Measurements from ENCODE around the gene FAM193A. TPM values are rescaled to one million over a fixed set of nuclear protein-coding genes. Genes with fewer than 3 reads are reported as not detected.

The FAM193A gene
- total and polyA plus RNA-seq, 2 experiments from 2014 or later: 12.0 to 22.9 TPM

GRCh38 chr4:2765832-2766526, 229.5 kb downstream of the FAM193A start:
- no peak for ATAC-seq
- H3K36me3 Mint-ChIP-seq (ENCODE audit: low read depth): peaks cover 11% of the 10 kb centered on the region; the same call in 1 of the 3 replicates
- no peak for TF ChIP-seq ETS1 (IDR thresholded peaks at IDR 0.05)
- no peak for TF ChIP-seq ZNF462 (CRISPR knock-in tag; IDR thresholded peaks at IDR 0.05)
- no peak for TF ChIP-seq STAT1 (IDR thresholded peaks at IDR 0.05; ENCODE audit: unreplicated experiment)
- TF ChIP-seq ZNF114 (CRISPR knock-in tag; IDR thresholded peaks at IDR 0.05): no peak
- TF ChIP-seq NANOG (IDR thresholded peaks at IDR 0.05; ENCODE audit: borderline replicate concordance): no peak
- no peak for TF ChIP-seq ZNF331 (CRISPR knock-in tag; IDR thresholded peaks at IDR 0.05; ENCODE audit: low read depth)
- Histone ChIP-seq H3K27ac (ENCODE audit: low read depth) (no peak overlapping the region), H3F3A (replicated peaks; ENCODE audit: low read depth) (0 out of 2 replicates have a peak, but pooled peaks cover 3% of the 10 kb centered on the region), H4K20me1 (replicated peaks; ENCODE audit: insufficient read depth) (no peaks in the 10 kb centered on the region), H3K4me2 (no peak overlapping the region), H3K4me3 (no peak overlapping the region), H3K36me3 (ENCODE audit: insufficient read depth) (no peaks in the 10 kb centered on the region), H3K27me3 (ENCODE audit: insufficient read depth) (no peaks in the 10 kb centered on the region), H3K9me2 (ENCODE audit: insufficient read depth) (no peaks in the 10 kb centered on the region), H3K4me1 (ENCODE audit: insufficient read depth) (peaks cover 14% of the 10 kb centered on the region), H3K79me2 (replicated peaks; ENCODE audit: insufficient read depth) (no peaks in the 10 kb centered on the region), H2AFZ (no peak overlapping the region; the same call in 1 of the 2 replicates)
- peaks cover 9% of the 10 kb centered on the region for H3K27me3 Mint-ChIP-seq (ENCODE audit: insufficient read depth, low read depth, poor library complexity)
- no peak for DNase-seq (ENCODE audit: low spot score)
- no peak overlapping the region for H3K4me3 Mint-ChIP-seq
- H3K4me1 Mint-ChIP-seq: peaks cover 11% of the 10 kb centered on the region
- H3K9me3 Mint-ChIP-seq: peaks cover 6% of the 10 kb centered on the region; the same call in 2 of the 3 replicates
- no peak overlapping the region for H3K27ac Mint-ChIP-seq
